SH-SY5Y (cell line): Measurements from ENCODE around the gene CHST11.

Experiments used
- GATA2 ChIP-seq: IDR thresholded peaks from 2 replicates; pipeline ENCODE4 v1.6.1; 2011; ENCODE audit warnings: mild to moderate bottlenecking, low read depth, low read length
- GATA3 ChIP-seq: IDR thresholded peaks from 2 replicates; pipeline ENCODE4 v1.6.1; 2011; ENCODE audit warnings: low read depth, mild to moderate bottlenecking, low read length, moderate library complexity

GRCh38 chr12:104643093-104643818, 186.5 kb downstream of the CHST11 start:
- TF ChIP-seq GATA2, result no peak
- TF ChIP-seq GATA3, result no peak
